AG04449 (cell line): ENCODE measurements around the gene PSAPL1.

Experiments
- CTCF ChIA-PET: fragments of 350-600 bp; formaldehyde crosslinking; extraction: SDS; loops from one replicate; lab custom pipeline; 2021; ENCODE audit warnings: antibody characterized with exemption; lab: Yijun Ruan, JAX
- POLR2A ChIA-PET: fragments of 400-600, 350-600 bp; formaldehyde crosslinking; extraction: SDS; loops from one replicate; lab custom pipeline; 2020; ENCODE audit warnings: antibody characterized with exemption, inconsistent platforms; lab: Yijun Ruan, JAX
- DNase-seq: peaks from one replicate; pipeline ENCODE4 v3.0.0-alpha.2; 2010; ENCODE audit warnings: low read depth, low spot score
- H3K4me3 ChIP-seq: 2 replicates; pipeline ENCODE4 v1.5.1; 2011; ENCODE audit warnings: low read depth, mild to moderate bottlenecking, control low read depth, low read length
- CTCF ChIP-seq: IDR thresholded peaks from one replicate; pipeline ENCODE4 v1.5.1; 2011; ENCODE audit warnings: mild to moderate bottlenecking, moderate library complexity, low read length, control low read depth, inconsistent platforms; ENCODE audit not compliant: insufficient read depth; ENCODE audit errors: missing control alignments

Gene PSAPL1

GRCh38 chr4:7392438-7393421 lies 42.0 kb downstream of the PSAPL1 start:
- POLR2A ChIA-PET: no interaction called here
- DNase-seq: no peak
- no peak overlapping the region for H3K4me3 ChIP-seq
- CTCF ChIA-PET: interaction anchor here (1.0 to 1.1 kb wide), 2 partner anchors 11 to 327 kb away, joined by 3 to 4 read pairs; no protein-coding TSS in a partner anchor
- no peak for TF ChIP-seq CTCF

- DNase-seq: no peak
- ChIA-PET POLR2A (no interaction called here), CTCF (no interaction called here)
- H3K4me3 ChIP-seq: no peak overlapping the region
- TF ChIP-seq CTCF: no peak
Measured at GRCh38 chr4:7391637-7392437, 42.9 kb downstream of the PSAPL1 start.

GRCh38 chr4:7390906-7391636 lies 43.7 kb downstream of the PSAPL1 start:
- no peak for DNase-seq
- H3K4me3 ChIP-seq: no peak overlapping the region
- ChIA-PET POLR2A (no interaction called here), CTCF (no interaction called here)
- no peak for TF ChIP-seq CTCF

- POLR2A ChIA-PET: no interaction called here
- DNase-seq: no peak
- no peak for TF ChIP-seq CTCF
- no peak overlapping the region for H3K4me3 ChIP-seq
- CTCF ChIA-PET: no interaction called here
Measured at GRCh38 chr4:7390336-7390735, 44.4 kb downstream of the PSAPL1 start.

GRCh38 chr4:7389719-7390118 lies 45.0 kb downstream of the PSAPL1 start:
- no peak for DNase-seq
- ChIA-PET POLR2A (no interaction called here), CTCF (no interaction called here)
- no peak overlapping the region for H3K4me3 ChIP-seq
- no peak for TF ChIP-seq CTCF
